SK-N-SH (cell line): ENCODE data around the gene ZBTB5. TPM values are rescaled to one million over a fixed set of nuclear protein-coding genes. Genes with fewer than 3 reads are reported as not detected.

Experiments
- CTCF ChIA-PET: fragments of 300-600, 350-600 bp; formaldehyde crosslinking; extraction: SDS; loops from one replicate; lab custom pipeline; 2021; lab: Yijun Ruan, JAX
- POLR2A ChIA-PET: fragments of 350-600 bp; sonication (Branson Sonifier 250); formaldehyde crosslinking; extraction: SDS; loops from one replicate; lab custom pipeline; 2020; ENCODE audit warnings: antibody characterized with exemption, inconsistent platforms; lab: Yijun Ruan, JAX
- DNase-seq: peaks from one replicate; pipeline ENCODE4 v3.0.0; 2012
- H2AFZ ChIP-seq: fragments of 200-600 bp; sonication (generic); 2 replicates; pipeline ENCODE4 v1.8.1; 2016; ENCODE audit warnings: antibody characterized with exemption, mild to moderate bottlenecking, low read depth
- H3F3A ChIP-seq: fragments of 200-600 bp; sonication (generic); replicated peaks from 2 replicates; pipeline ENCODE3; 2016; ENCODE audit warnings: antibody characterized with exemption, mild to moderate bottlenecking; ENCODE audit not compliant: insufficient read depth
- H3K27ac ChIP-seq, 2 experiments: fragments of 200-500 bp in 1 of 2; fragments of 200-600 bp in 1 of 2; sonication (Bioruptor generic) in 1 of 2; sonication (generic), shearing (Covaris generic) in 1 of 2; 2 replicates each; pipeline versions ENCODE4 v1.5.1 to v1.6.1; 2014 to 2016; ENCODE audit warnings: low read depth in 2 of 2, inconsistent platforms in 1 of 2, low read length in 1 of 2, mild to moderate bottlenecking in 1 of 2, mixed read lengths in 1 of 2
- H3K27me3 ChIP-seq: fragments of 200-600 bp; sonication (generic), shearing (Covaris generic); 2 replicates; pipeline ENCODE4 v1.6.1; 2016; ENCODE audit warnings: mixed run types; ENCODE audit not compliant: insufficient read depth
- H3K36me3 ChIP-seq, 2 experiments: fragments of 200-500 bp in 1 of 2; fragments of 200-600 bp in 1 of 2; sonication (Bioruptor generic) in 1 of 2; sonication (generic) in 1 of 2; replicated peaks in 1 of 2; 2 replicates each; pipeline versions ENCODE3 to v1.5.1; 2014 to 2016; ENCODE audit warnings: low read length in 1 of 2, mild to moderate bottlenecking in 1 of 2; ENCODE audit not compliant: insufficient read depth in 2 of 2, control insufficient read depth in 1 of 2
- H3K4me1 ChIP-seq, 2 experiments: fragments of 200-500 bp in 1 of 2; fragments of 200-600 bp in 1 of 2; sonication (Bioruptor generic) in 1 of 2; sonication (generic), shearing (Covaris generic) in 1 of 2; 2 replicates each; pipeline versions ENCODE4 v1.5.1 to v1.6.1; 2014 to 2016; ENCODE audit warnings: low read depth in 1 of 2, low read length in 1 of 2, mixed run types in 1 of 2; ENCODE audit not compliant: insufficient read depth in 2 of 2, control insufficient read depth in 1 of 2
- H3K4me2 ChIP-seq: fragments of 200-600 bp; sonication (generic), shearing (Covaris generic); 2 replicates; pipeline ENCODE4 v1.6.1; 2017; ENCODE audit warnings: mixed run types
- H3K4me3 ChIP-seq, 2 experiments: fragments of 200-500 bp in 1 of 2; fragments of 200-600 bp in 1 of 2; sonication (Bioruptor generic) in 1 of 2; sonication (generic), shearing (Covaris generic) in 1 of 2; 2 replicates each; pipeline versions ENCODE4 v1.5.1 to v1.8.1; 2014 to 2016; ENCODE audit warnings: low read depth in 2 of 2, inconsistent platforms in 1 of 2, low read length in 1 of 2, mild to moderate bottlenecking in 1 of 2, mixed read lengths in 1 of 2, moderate library complexity in 1 of 2
- H3K79me2 ChIP-seq: fragments of 200-600 bp; sonication (generic); 2 replicates; pipeline ENCODE4 v1.8.1; 2017; ENCODE audit warnings: mild to moderate bottlenecking; ENCODE audit not compliant: insufficient read depth
- H3K9ac ChIP-seq: fragments of 200-600 bp; sonication (generic); 2 replicates; pipeline ENCODE4 v1.6.1; 2017; ENCODE audit warnings: mixed run types
- H3K9me2 ChIP-seq: fragments of 200-600 bp; sonication (generic); 2 replicates; pipeline ENCODE4 v1.6.1; 2017; ENCODE audit warnings: mixed run types
- H3K9me3 ChIP-seq: fragments of 200-600 bp; sonication (generic); 2 replicates; pipeline ENCODE4 v1.6.1; 2017; ENCODE audit warnings: mixed run types, mild to moderate bottlenecking, moderate library complexity
- H4K20me1 ChIP-seq: fragments of 200-600 bp; sonication (generic); 2 replicates; pipeline ENCODE4 v1.6.1; 2017; ENCODE audit warnings: mild to moderate bottlenecking, mixed run types; ENCODE audit not compliant: insufficient read depth
- CHD2 ChIP-seq: fragments of 150-350 bp; IDR thresholded peaks from 2 replicates; pipeline ENCODE4 v1.6.1; 2018; ENCODE audit warnings: low read length; ENCODE audit not compliant: partially characterized antibody
- CTCF ChIP-seq: fragments of 200-600 bp; sonication (generic); IDR thresholded peaks from 2 replicates; pipeline ENCODE4 v1.6.1; 2017; ENCODE audit warnings: antibody characterized with exemption, mild to moderate bottlenecking, moderate library complexity
- ELF1 ChIP-seq: IDR thresholded peaks from 2 replicates; pipeline ENCODE4 v1.4.0; 2012
- FOXM1 ChIP-seq: IDR thresholded peaks from 2 replicates; pipeline ENCODE4 v1.4.0; 2012; ENCODE audit warnings: low read depth, mild to moderate bottlenecking
- GATA2 ChIP-seq: sonication (generic); formaldehyde crosslinking; IDR thresholded peaks from 2 replicates; pipeline ENCODE4 v1.5.0; 2020; ENCODE audit warnings: mild to moderate bottlenecking, missing genetic modification reagents
- MAX ChIP-seq: IDR thresholded peaks from 2 replicates; pipeline ENCODE4 v1.4.0; 2012; ENCODE audit warnings: low read depth
- NFIC ChIP-seq: IDR thresholded peaks from 2 replicates; pipeline ENCODE4 v1.4.0; 2012; ENCODE audit warnings: borderline replicate concordance
- PBX3 ChIP-seq: IDR thresholded peaks from 2 replicates; pipeline ENCODE4; 2012
- RAD21 ChIP-seq: IDR thresholded peaks from 2 replicates; pipeline ENCODE4 v1.6.1; 2012; ENCODE audit warnings: mild to moderate bottlenecking, low read length
- RCOR1 ChIP-seq: fragments of 150-350 bp; IDR thresholded peaks from 2 replicates; pipeline ENCODE4 v1.6.1; 2017; ENCODE audit warnings: antibody characterized with exemption, low read length
- RFX5 ChIP-seq: IDR thresholded peaks from 2 replicates; pipeline ENCODE4 v1.6.1; 2012; ENCODE audit warnings: mild to moderate bottlenecking, improper control_type of control experiment, low read length
- RXRA ChIP-seq: IDR thresholded peaks from 2 replicates; pipeline ENCODE4 v1.4.0; 2012; ENCODE audit warnings: low read depth, mild to moderate bottlenecking, borderline replicate concordance
- SIN3A ChIP-seq: IDR thresholded peaks from 2 replicates; pipeline ENCODE4 v1.6.1; 2012; ENCODE audit warnings: low read depth, mild to moderate bottlenecking, low read length, moderate library complexity, borderline replicate concordance
- SMC3 ChIP-seq: IDR thresholded peaks from 2 replicates; pipeline ENCODE4 v1.6.1; 2012; ENCODE audit warnings: low read depth, low read length, improper control_type of control experiment
- TCF12 ChIP-seq: IDR thresholded peaks from 2 replicates; pipeline ENCODE4 v1.4.0; 2012
- USF2 ChIP-seq: fragments of 150-350 bp; IDR thresholded peaks from 2 replicates; pipeline ENCODE4 v1.6.1; 2017; ENCODE audit warnings: antibody characterized with exemption, low read length, low read depth, borderline replicate concordance
- YY1 ChIP-seq: IDR thresholded peaks from 2 replicates; pipeline ENCODE4 v1.4.0; 2012; ENCODE audit warnings: low read depth, mild to moderate bottlenecking
- WGBS: methylation state at CpG from one replicate; pipeline ENCODE4 v1.1.6; 2017; ENCODE audit warnings: low lambda C conversion rate; 5-methylcytosine and 5-hydroxymethylcytosine counted together
- polyA plus RNA-seq, 3 experiments: library from polyadenylated mRNA; depleted of rRNA; stranded (reverse); fragments of >200 nt; gene quantifications; 2 replicates each; pipeline ENCODE4 v1.2.3, GENCODE V29; 2012

Gene ZBTB5
- polyA plus RNA-seq, 1 of the 3 experiments (the other 2 are of a cell fraction), result 6.3 TPM

DNA sequence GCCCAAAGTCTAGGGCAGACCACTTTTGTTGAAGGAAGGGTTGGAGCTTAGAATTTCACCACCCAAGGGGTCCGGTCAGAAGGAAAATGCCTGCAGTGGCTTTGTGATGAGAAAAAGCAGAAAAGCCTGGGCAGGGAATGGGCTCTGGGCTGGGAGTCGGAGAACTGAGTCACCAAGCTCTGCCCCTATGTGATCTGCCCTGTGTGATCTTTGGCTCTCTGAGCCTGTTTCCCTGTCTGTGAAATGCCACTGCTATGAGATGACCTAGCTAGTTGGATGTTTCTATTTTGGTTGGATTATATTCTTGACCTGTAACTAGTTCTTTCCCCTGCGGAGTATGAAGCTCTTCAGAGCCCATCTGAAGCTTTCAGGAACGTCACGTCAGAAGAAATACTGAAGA lies 30.3 kb upstream of the ZBTB5 start:
- Histone ChIP-seq H3K27me3 (no peaks in the 10 kb centered on the region), H2AFZ (no peak overlapping the region), H3K4me2 (no peak overlapping the region), H3K4me1 (no peaks in the 10 kb centered on the region), H3K4me3 (no peak overlapping the region), H3K9me2 (no peaks in the 10 kb centered on the region), H3F3A (no peaks in the 10 kb centered on the region), H3K79me2 (no peaks in the 10 kb centered on the region), H4K20me1 (no peaks in the 10 kb centered on the region), H3K36me3 (peaks cover 44 to 64% of the 10 kb centered on the region in 2 experiments), H3K9me3 (no peaks in the 10 kb centered on the region), H3K27ac (no peak overlapping the region), H3K9ac (no peak overlapping the region)
- TF ChIP-seq RAD21 (no peak), FOXM1 (no peak), MAX (no peak), RFX5 (no peak), TCF12 (no peak), CHD2 (no peak), GATA2 (CRISPR knock-in tag) (no peak), USF2 (no peak), PBX3 (no peak), RCOR1 (no peak), YY1 (no peak), RXRA (no peak), ELF1 (no peak), SMC3 (no peak), CTCF (no peak)
- no peak for DNase-seq
- POLR2A ChIA-PET, result interaction anchor here (0.7 kb wide), 1 partner anchor 30 kb away, joined by 3 read pairs; no protein-coding TSS in a partner anchor
- CTCF ChIA-PET, result interaction anchor here (1.1 kb wide), 1 partner anchor 18 kb away, joined by 3 read pairs; no protein-coding TSS in a partner anchor
- 100% methylated on average over 5 of the region's 5 CpGs for WGBS

- CTCF ChIA-PET, result interaction anchor here (1.4 kb wide), 1 partner anchor 24 kb away, joined by 3 read pairs; no protein-coding TSS in a partner anchor
- peaks cover 22% of the 10 kb centered on the region for H3K79me2 ChIP-seq
- no peak for DNase-seq
These were observed 26.7 kb upstream of the ZBTB5 start for GRCh38 chr9:37491939-37492338.

More at GRCh38 chr9:37491939-37492338, 26.7 kb upstream of the ZBTB5 start:
- Histone ChIP-seq H3K4me3 (no peak overlapping the region), H3K4me2 (no peak overlapping the region), H4K20me1 (no peaks in the 10 kb centered on the region), H3K4me1 (peaks cover 8 to 12% of the 10 kb centered on the region in 2 experiments; a peak in 3 of 4 replicates), H3K9me3 (no peaks in the 10 kb centered on the region), H3K36me3 (peaks cover 39 to 66% of the 10 kb centered on the region in 2 experiments), H3F3A (peaks cover 3% of the 10 kb centered on the region), H2AFZ (no peak overlapping the region), H3K27ac (no peak overlapping the region; a peak in 1 of 4 replicates), H3K27me3 (no peaks in the 10 kb centered on the region), H3K9me2 (no peaks in the 10 kb centered on the region), H3K9ac (no peak overlapping the region)
- POLR2A ChIA-PET, result no interaction called here
- 100% methylated on average over 1 of the region's 1 CpG for WGBS
- TF ChIP-seq SIN3A, result no peak
- TF ChIP-seq NFIC, result no peak
